ENCODE data around the gene ADGRV1. TPM values are rescaled to one million over a fixed set of nuclear protein-coding genes. Genes with fewer than 3 reads are reported as not detected.

The ADGRV1 gene
- total RNA-seq, 1 experiment from 2014 or later, result 64.8 TPM

GRCh38 chr5:90983711-90984124, 425.1 kb downstream of the ADGRV1 start:
- no peaks in the 10 kb centered on the region for H3K9me3 Mint-ChIP-seq
- Histone ChIP-seq H3T11ph (ENCODE audit: low read length) (no peak overlapping the region), H4K5ac (ENCODE audit: insufficient read length, low read depth, low read length) (no peak overlapping the region), H3K14ac (ENCODE audit: insufficient read depth, low read length) (no peak overlapping the region), H3K79me2 (ENCODE audit: insufficient read depth, low read length) (no peaks in the 10 kb centered on the region), H3K4ac (ENCODE audit: low read depth, low read length) (no peak overlapping the region), H2BK5ac (ENCODE audit: insufficient read length, low read length) (no peak overlapping the region), H3K27ac (ENCODE audit: insufficient read length, low read depth, low read length) (no peak overlapping the region), H4K20me1 (ENCODE audit: control insufficient read depth, insufficient read depth, insufficient read length) (no peaks in the 10 kb centered on the region), H3K4me2 (ENCODE audit: insufficient read depth, insufficient read length, low read length) (no peak overlapping the region), H2BK120ac (ENCODE audit: low read depth, low read length, poor library complexity, severe bottlenecking) (no peak overlapping the region), H3K9ac (ENCODE audit: extremely low read depth, insufficient read length, low read length) (no peak overlapping the region), H4K8ac (replicated peaks; ENCODE audit: insufficient read length, low read depth, low read length) (no peak overlapping the region), H2BK12ac (ENCODE audit: insufficient read length, low read depth, low read length) (no peak overlapping the region), H2AK5ac (ENCODE audit: insufficient read length, low read length) (no peak overlapping the region), H3K79me1 (ENCODE audit: insufficient read depth, low read depth, low read length, poor library complexity, severe bottlenecking) (no peaks in the 10 kb centered on the region), H2BK15ac (ENCODE audit: low read depth, low read length) (no peak overlapping the region), H3K27me3 (ENCODE audit: insufficient read depth, low read length) (no peaks in the 10 kb centered on the region), H3K18ac (ENCODE audit: insufficient read length, low read depth, low read length) (no peak overlapping the region), H3K9me3 (ENCODE audit: control insufficient read depth, low read depth, low read length) (no peaks in the 10 kb centered on the region), H2BK20ac (ENCODE audit: low read depth, low read length, poor library complexity, severe bottlenecking) (no peak overlapping the region), H4K91ac (ENCODE audit: insufficient read length, low read depth, low read length) (no peak overlapping the region), H2AFZ (ENCODE audit: low read length) (no peak overlapping the region), H3K56ac (ENCODE audit: insufficient read length, low read depth, low read length) (no peak overlapping the region), H3K23ac (ENCODE audit: insufficient read length, low read depth, low read length) (no peak overlapping the region), H3K4me1 (ENCODE audit: insufficient read depth, low read length) (no peaks in the 10 kb centered on the region), H3K23me2 (ENCODE audit: insufficient read length, low read depth, low read length, poor library complexity, severe bottlenecking) (no peaks in the 10 kb centered on the region)
- TF ChIP-seq CTCF (conservative IDR thresholded peaks at IDR 0.05), result no peak
- no peak overlapping the region for H3K27ac Mint-ChIP-seq
- H3K4me1 Mint-ChIP-seq, result no peaks in the 10 kb centered on the region
- no peaks in the 10 kb centered on the region for H3K27me3 Mint-ChIP-seq (ENCODE audit: low read depth)
- no peak for DNase-seq
- H3K4me3 Mint-ChIP-seq, result no peak overlapping the region
- H3K36me3 Mint-ChIP-seq (ENCODE audit: insufficient read depth in 1 of 3, low read depth in 3 of 3), result peaks cover 5% of the 10 kb centered on the region in 3 experiments; a peak in 4 of 7 replicates

Data from H9 (cell line).